OCI-LY7 (cell line): Measurements from ENCODE around the gene DPM3. TPM values are rescaled to one million over a fixed set of nuclear protein-coding genes. Genes with fewer than 3 reads are reported as not detected.

Experiments
- BruUV-seq: library from RNA; stranded (reverse); fragments of 400-500 nt; replicated peaks from 2 replicates; lab custom pipeline; 2021; lab: Mats Ljungman, UMichigan
- CTCF ChIA-PET: fragments of 300-600 bp; sonication (Branson Sonifier 250); formaldehyde crosslinking; loops from one replicate; lab custom pipeline; 2022; ENCODE audit warnings: antibody characterized with exemption; ENCODE audit not compliant: unreplicated experiment; lab: Charles Lee
- POLR2A ChIA-PET: fragments of 300-600 bp; sonication (Branson Sonifier 250); formaldehyde crosslinking; loops from one replicate; lab custom pipeline; 2022; ENCODE audit warnings: antibody characterized with exemption; lab: Charles Lee
- DNase-seq: peaks from one replicate; pipeline ENCODE4 v3.0.0-alpha.2; 2015; ENCODE audit warnings: low spot score
- H2AFZ ChIP-seq: fragments of 200-600 bp; sonication (generic), shearing (Covaris generic); 2 replicates; pipeline ENCODE4 v1.6.1; 2014; ENCODE audit warnings: mild to moderate bottlenecking, antibody characterized with exemption, low read length, moderate library complexity
- H3K27ac ChIP-seq: fragments of 200-600 bp; sonication (generic); 2 replicates; pipeline ENCODE4 v1.5.1; 2014; ENCODE audit warnings: mixed run types, low read depth, mild to moderate bottlenecking, moderate library complexity, low read length, inconsistent platforms; ENCODE audit not compliant: poor library complexity, severe bottlenecking
- H3K36me3 ChIP-seq: fragments of 200-600 bp; sonication (generic); 2 replicates; pipeline ENCODE4 v1.6.1; 2014; ENCODE audit warnings: mild to moderate bottlenecking, antibody characterized with exemption, low read length, moderate library complexity, mixed read lengths; ENCODE audit not compliant: insufficient read depth
- H3K4me1 ChIP-seq: fragments of 200-600 bp; sonication (generic); 2 replicates; pipeline ENCODE4 v1.5.1; 2014; ENCODE audit warnings: mild to moderate bottlenecking, low read length; ENCODE audit not compliant: insufficient read depth, poor library complexity, severe bottlenecking
- H3K4me2 ChIP-seq: fragments of 200-600 bp; sonication (generic); 2 replicates; pipeline ENCODE4 v1.6.1; 2014; ENCODE audit warnings: mild to moderate bottlenecking, low read length
- H3K4me3 ChIP-seq: fragments of 200-600 bp; sonication (generic); 2 replicates; pipeline ENCODE4 v1.5.1; 2014; ENCODE audit warnings: mild to moderate bottlenecking, low read depth, low read length; ENCODE audit not compliant: poor library complexity, severe bottlenecking
- H3K79me2 ChIP-seq: fragments of 200-600 bp; sonication (generic); 2 replicates; pipeline ENCODE4 v1.6.1; 2016; ENCODE audit warnings: low read depth, mild to moderate bottlenecking, low read length, moderate library complexity, mixed read lengths; ENCODE audit not compliant: insufficient read depth
- H3K9me2 ChIP-seq: fragments of 200-600 bp; sonication (generic); 2 replicates; pipeline ENCODE4 v1.6.1; 2016; ENCODE audit warnings: mild to moderate bottlenecking, low read length, mixed read lengths; ENCODE audit not compliant: insufficient read depth
- H3K9me3 ChIP-seq: fragments of 200-600 bp; sonication (generic); 2 replicates; pipeline ENCODE4 v1.6.1; 2014; ENCODE audit warnings: mild to moderate bottlenecking, mixed run types, low read length, mixed read lengths
- H4K20me1 ChIP-seq: fragments of 200-600 bp; sonication (generic); 2 replicates; pipeline ENCODE4 v1.6.1; 2014; ENCODE audit warnings: mild to moderate bottlenecking, antibody characterized with exemption, low read length, moderate library complexity, mixed read lengths; ENCODE audit not compliant: insufficient read depth
- EZH2phosphoT487 ChIP-seq: fragments of 200-600 bp; sonication (generic); IDR thresholded peaks from 2 replicates; pipeline ENCODE4 v1.6.1; 2018; ENCODE audit warnings: low read depth, borderline replicate concordance, mild to moderate bottlenecking, mixed run types, antibody characterized with exemption, low read length, moderate library complexity, mixed read lengths
- intact Hi-C: fragments of 100-400 bp; cut with micrococcal nuclease; formaldehyde crosslinking; loops from one replicate; pipeline ENCODE4 v1.10.0; 2022; ENCODE audit not compliant: unreplicated experiment
- total RNA-seq, 2 experiments: library from RNA; depleted of rRNA in 1 of 2; stranded (reverse); fragments of >200 nt in 1 of 2; shearing (Covaris generic) in 1 of 2; gene quantifications; 2 replicates each; pipeline ENCODE4 v1.2.3, GENCODE V29; 2014 to 2022
- TF ChIP-seq, protein P1 (sequence below): fragments of 200-600 bp; sonication (generic); conservative IDR thresholded peaks from 2 replicates; pipeline ENCODE4 v1.5.1; 2014; ENCODE audit warnings: mild to moderate bottlenecking, antibody characterized with exemption, low read length, moderate library complexity, mixed read lengths

The DPM3 gene
- total RNA-seq, 2 experiments from 2014 or later = 32.5 to 65.9 TPM

GRCh38 chr1:155183775-155184221 is 43.5 kb upstream of the DPM3 start:
- intact Hi-C loops = no loop called here
- CTCF ChIA-PET = no interaction called here
- no peak overlapping the region for H3K27ac ChIP-seq
- peaks cover 20% of the 10 kb centered on the region for H3K4me1 ChIP-seq
- POLR2A ChIA-PET = no interaction called here
- no peak overlapping the region for H2AFZ ChIP-seq
- BruUV-seq = no TSS peak
- no peak for DNase-seq
- H3K4me3 ChIP-seq = no peak overlapping the region
- no peaks in the 10 kb centered on the region for H3K79me2 ChIP-seq
- no peaks in the 10 kb centered on the region for H3K9me3 ChIP-seq
- no peaks in the 10 kb centered on the region for H4K20me1 ChIP-seq
- H3K9me2 ChIP-seq = no peaks in the 10 kb centered on the region
- H3K36me3 ChIP-seq = no peaks in the 10 kb centered on the region
- H3K4me2 ChIP-seq = no peak overlapping the region
- TF ChIP-seq EZH2phosphoT487 = no peak
- TF ChIP-seq, protein P1, sequence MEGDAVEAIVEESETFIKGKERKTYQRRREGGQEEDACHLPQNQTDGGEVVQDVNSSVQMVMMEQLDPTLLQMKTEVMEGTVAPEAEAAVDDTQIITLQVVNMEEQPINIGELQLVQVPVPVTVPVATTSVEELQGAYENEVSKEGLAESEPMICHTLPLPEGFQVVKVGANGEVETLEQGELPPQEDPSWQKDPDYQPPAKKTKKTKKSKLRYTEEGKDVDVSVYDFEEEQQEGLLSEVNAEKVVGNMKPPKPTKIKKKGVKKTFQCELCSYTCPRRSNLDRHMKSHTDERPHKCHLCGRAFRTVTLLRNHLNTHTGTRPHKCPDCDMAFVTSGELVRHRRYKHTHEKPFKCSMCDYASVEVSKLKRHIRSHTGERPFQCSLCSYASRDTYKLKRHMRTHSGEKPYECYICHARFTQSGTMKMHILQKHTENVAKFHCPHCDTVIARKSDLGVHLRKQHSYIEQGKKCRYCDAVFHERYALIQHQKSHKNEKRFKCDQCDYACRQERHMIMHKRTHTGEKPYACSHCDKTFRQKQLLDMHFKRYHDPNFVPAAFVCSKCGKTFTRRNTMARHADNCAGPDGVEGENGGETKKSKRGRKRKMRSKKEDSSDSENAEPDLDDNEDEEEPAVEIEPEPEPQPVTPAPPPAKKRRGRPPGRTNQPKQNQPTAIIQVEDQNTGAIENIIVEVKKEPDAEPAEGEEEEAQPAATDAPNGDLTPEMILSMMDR = no peak

DNA sequence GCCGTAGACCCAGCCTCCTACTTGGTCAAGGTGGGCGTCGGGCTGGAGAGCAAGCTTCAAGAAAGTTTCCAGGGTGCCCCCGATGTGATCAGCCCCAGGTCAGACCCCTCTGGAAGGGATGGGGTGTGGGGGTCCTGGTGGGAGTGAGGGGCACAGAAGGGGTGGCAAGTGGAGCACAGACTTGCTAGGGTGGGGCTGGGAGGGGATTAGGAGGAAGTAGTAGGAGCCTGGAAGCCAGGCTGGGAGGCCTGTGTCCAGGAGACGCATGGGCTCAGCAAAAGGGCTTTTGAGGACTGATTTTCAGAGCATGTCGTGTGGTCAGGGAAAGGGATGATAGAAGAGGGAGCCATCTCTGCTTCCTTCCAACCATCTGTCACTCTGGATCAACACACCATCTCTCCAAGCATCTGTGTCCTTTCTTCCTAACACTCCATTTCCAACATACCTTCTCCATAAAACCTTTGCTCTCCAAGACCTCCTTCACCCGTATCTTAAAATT is 41.8 kb upstream of the DPM3 start:
- Histone ChIP-seq H3K4me2 (no peak overlapping the region), H3K27ac (no peak overlapping the region), H3K79me2 (no peaks in the 10 kb centered on the region), H3K36me3 (no peaks in the 10 kb centered on the region), H3K9me2 (no peaks in the 10 kb centered on the region), H3K4me3 (no peak overlapping the region), H3K9me3 (no peaks in the 10 kb centered on the region), H3K4me1 (peaks cover 20% of the 10 kb centered on the region), H2AFZ (no peak overlapping the region), H4K20me1 (no peaks in the 10 kb centered on the region)
- ChIA-PET CTCF (interaction anchor here (0.6 kb wide), 1 partner anchor 396 kb away, joined by 3 read pairs; no protein-coding TSS in a partner anchor), POLR2A (no interaction called here)
- TF ChIP-seq, protein P1 = no peak
- TF ChIP-seq EZH2phosphoT487 = no peak
- no TSS peak for BruUV-seq
- no peak for DNase-seq
- intact Hi-C loops = no loop called here

- no peaks in the 10 kb centered on the region for H3K79me2 ChIP-seq
- TF ChIP-seq, protein P1 = no peak
- no peak for TF ChIP-seq EZH2phosphoT487
- intact Hi-C loops = no loop called here
- DNase-seq = no peak
- no peaks in the 10 kb centered on the region for H4K20me1 ChIP-seq
- H3K4me3 ChIP-seq = no peak overlapping the region
- ChIA-PET CTCF (no interaction called here), POLR2A (interaction anchor here (0.6 kb wide), 1 partner anchor 44 kb away, joined by 4 read pairs; no protein-coding TSS in a partner anchor)
- no peaks in the 10 kb centered on the region for H3K36me3 ChIP-seq
- H3K27ac ChIP-seq = no peak overlapping the region
- BruUV-seq = no TSS peak
- no peaks in the 10 kb centered on the region for H3K9me3 ChIP-seq
- no peak overlapping the region for H3K4me2 ChIP-seq
- H3K4me1 ChIP-seq = peaks cover 24% of the 10 kb centered on the region
- H3K9me2 ChIP-seq = no peaks in the 10 kb centered on the region
- no peak overlapping the region for H2AFZ ChIP-seq
Observed at GRCh38 chr1:155181371-155182051, 41.2 kb upstream of the DPM3 start.
